HUES48 (cell line): ENCODE results near the gene GDNF.
"Not testable (repeated sequence)": the region's sequence is repeated elsewhere in the genome, so short reads cannot be mapped to it uniquely, and the experiment has no call there.

Experiments used
- H3K27ac ChIP-seq: one replicate; pipeline ENCODE4 v1.7.0; 2013; ENCODE audit warnings: low read depth, low read length, inconsistent platforms
- H3K27me3 ChIP-seq: 2 replicates; pipeline ENCODE4 v1.6.1; 2013; ENCODE audit warnings: mild to moderate bottlenecking, low read length; ENCODE audit not compliant: control insufficient read depth, insufficient read depth
- H3K36me3 ChIP-seq: 2 replicates; pipeline ENCODE4 v1.6.1; 2013; ENCODE audit warnings: low read length; ENCODE audit not compliant: control insufficient read depth, insufficient read depth
- H3K4me1 ChIP-seq: 2 replicates; pipeline ENCODE4 v1.6.1; 2013; ENCODE audit warnings: mild to moderate bottlenecking, low read length; ENCODE audit not compliant: control insufficient read depth, insufficient read depth
- H3K4me3 ChIP-seq: 2 replicates; pipeline ENCODE4 v1.5.1; 2013; ENCODE audit warnings: mild to moderate bottlenecking, low read depth, low read length
- H3K9ac ChIP-seq: 2 replicates; pipeline ENCODE4 v1.6.1; 2013; ENCODE audit warnings: mild to moderate bottlenecking, low read depth, low read length, moderate library complexity
- H3K9me3 ChIP-seq: 2 replicates; pipeline ENCODE4 v1.6.1; 2013; ENCODE audit warnings: low read length; ENCODE audit not compliant: control insufficient read depth, insufficient read depth

The GDNF gene

GRCh38 chr5:37869216-37869615, 29.4 kb upstream of the GDNF start:
- Histone ChIP-seq H3K9ac (no peak overlapping the region), H3K27ac (no peak overlapping the region), H3K4me3 (no peak overlapping the region), H3K4me1 (no peaks in the 10 kb centered on the region), H3K9me3 (no peaks in the 10 kb centered on the region), H3K27me3 (no peaks in the 10 kb centered on the region), H3K36me3 (no peaks in the 10 kb centered on the region)

GRCh38 chr5:37867654-37868053, 27.8 kb upstream of the GDNF start:
- Histone ChIP-seq H3K4me1 (no peaks in the 10 kb centered on the region), H3K4me3 (no peak overlapping the region), H3K27ac (no peak overlapping the region), H3K9me3 (no peaks in the 10 kb centered on the region), H3K36me3 (no peaks in the 10 kb centered on the region), H3K27me3 (no peaks in the 10 kb centered on the region), H3K9ac (no peak overlapping the region)

GRCh38 chr5:37862907-37863306, 23.1 kb upstream of the GDNF start:
- H3K4me3 ChIP-seq, H3K9ac ChIP-seq, H3K27me3 ChIP-seq, H3K27ac ChIP-seq, H3K36me3 ChIP-seq, H3K9me3 ChIP-seq, H3K4me1 ChIP-seq: not testable (repeated sequence)

GRCh38 chr5:37860206-37860605, 20.4 kb upstream of the GDNF start:
- Histone ChIP-seq H3K9me3 (no peaks in the 10 kb centered on the region), H3K27ac (no peak overlapping the region), H3K9ac (no peak overlapping the region), H3K4me1 (no peaks in the 10 kb centered on the region), H3K4me3 (no peak overlapping the region), H3K27me3 (no peaks in the 10 kb centered on the region), H3K36me3 (no peaks in the 10 kb centered on the region)

GRCh38 chr5:37859805-37860204, 20.0 kb upstream of the GDNF start:
- H3K9me3 ChIP-seq: no peaks in the 10 kb centered on the region
- no peaks in the 10 kb centered on the region for H3K4me1 ChIP-seq
- no peaks in the 10 kb centered on the region for H3K36me3 ChIP-seq
- no peak overlapping the region for H3K27ac ChIP-seq
- H3K9ac ChIP-seq: no peak overlapping the region
- no peaks in the 10 kb centered on the region for H3K27me3 ChIP-seq
- no peak overlapping the region for H3K4me3 ChIP-seq

DNA sequence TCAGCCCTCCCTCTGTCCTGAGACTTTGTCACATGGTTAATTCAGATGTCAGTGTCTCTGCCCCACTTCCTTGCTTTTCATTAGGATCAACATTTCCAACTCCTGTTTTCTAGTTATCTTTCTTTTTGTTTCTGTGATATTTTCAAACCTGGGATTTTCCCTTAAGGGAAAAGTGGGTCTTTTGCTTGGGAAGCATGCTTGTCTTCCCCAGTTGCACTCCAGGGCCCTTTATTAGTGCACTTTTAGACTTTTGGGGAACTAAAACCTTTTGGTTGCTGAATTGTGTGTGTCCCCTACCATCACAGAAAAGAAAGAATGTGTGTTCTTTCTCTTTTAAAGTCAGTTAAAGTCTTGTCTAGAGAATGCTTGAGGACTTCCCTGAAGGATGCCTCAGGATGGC, 18.4 kb upstream of the GDNF start:
- Histone ChIP-seq H3K27me3 (no peaks in the 10 kb centered on the region), H3K36me3 (no peaks in the 10 kb centered on the region), H3K9ac (no peak overlapping the region), H3K4me3 (no peak overlapping the region), H3K9me3 (no peaks in the 10 kb centered on the region), H3K27ac (no peak overlapping the region), H3K4me1 (no peaks in the 10 kb centered on the region)

DNA sequence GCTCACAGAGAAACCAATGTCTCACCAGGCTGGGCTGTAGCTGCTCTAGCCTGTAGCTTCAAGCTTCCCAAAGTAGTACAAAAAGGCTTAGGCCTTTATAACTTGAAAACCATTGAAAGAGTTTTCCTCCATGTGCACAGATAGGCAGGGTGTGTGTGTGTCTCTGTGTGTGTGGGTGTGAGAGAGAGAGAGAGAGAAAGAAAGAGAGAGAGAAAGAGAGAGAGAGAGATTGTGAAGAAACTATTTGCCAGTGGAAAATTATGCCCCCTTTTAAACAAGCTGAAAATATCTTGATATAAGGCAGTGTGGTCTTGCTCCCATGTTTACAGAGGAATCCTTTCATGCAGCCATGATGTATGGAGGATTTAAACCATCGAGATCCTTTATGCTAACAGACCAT, 17.9 kb upstream of the GDNF start:
- H3K4me3 ChIP-seq: no peak overlapping the region
- H3K4me1 ChIP-seq: no peaks in the 10 kb centered on the region
- no peaks in the 10 kb centered on the region for H3K36me3 ChIP-seq
- H3K27me3 ChIP-seq: no peaks in the 10 kb centered on the region
- no peaks in the 10 kb centered on the region for H3K9me3 ChIP-seq
- no peak overlapping the region for H3K9ac ChIP-seq
- no peak overlapping the region for H3K27ac ChIP-seq

DNA sequence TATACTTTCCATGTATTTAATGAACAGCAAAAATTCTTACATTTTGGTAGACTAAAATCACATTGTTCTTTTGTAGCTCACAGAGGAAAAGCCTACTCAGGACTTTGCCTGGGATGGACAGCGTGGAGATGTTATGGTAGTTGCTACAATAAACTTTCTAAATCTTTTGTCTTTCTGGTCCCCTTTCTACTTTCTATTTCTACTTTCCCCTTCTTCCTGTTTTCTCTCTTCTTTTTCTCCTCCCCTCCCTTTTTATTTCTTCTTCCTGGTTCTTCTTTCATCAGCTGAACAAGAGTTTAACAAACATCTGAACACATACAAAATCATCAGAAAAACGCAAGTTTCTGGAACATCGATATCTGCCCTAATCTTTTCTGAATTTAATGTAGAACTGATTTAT, 15.6 kb upstream of the GDNF start:
- Histone ChIP-seq H3K9me3 (no peaks in the 10 kb centered on the region), H3K4me1 (no peaks in the 10 kb centered on the region), H3K4me3 (no peak overlapping the region), H3K36me3 (no peaks in the 10 kb centered on the region), H3K27me3 (no peaks in the 10 kb centered on the region), H3K9ac (no peak overlapping the region), H3K27ac (no peak overlapping the region)

GRCh38 chr5:37851305-37851704, 11.5 kb upstream of the GDNF start:
- no peaks in the 10 kb centered on the region for H3K9me3 ChIP-seq
- H3K4me3 ChIP-seq: no peak overlapping the region
- H3K36me3 ChIP-seq: no peaks in the 10 kb centered on the region
- peaks cover 21% of the 10 kb centered on the region for H3K4me1 ChIP-seq
- H3K9ac ChIP-seq: no peak overlapping the region
- no peak overlapping the region for H3K27ac ChIP-seq
- no peaks in the 10 kb centered on the region for H3K27me3 ChIP-seq

- H3K27ac ChIP-seq: no peak overlapping the region
- H3K9ac ChIP-seq: no peak overlapping the region
- H3K9me3 ChIP-seq: no peaks in the 10 kb centered on the region
- peaks cover 25% of the 10 kb centered on the region for H3K4me1 ChIP-seq
- no peak overlapping the region for H3K4me3 ChIP-seq
- H3K36me3 ChIP-seq: no peaks in the 10 kb centered on the region
- no peaks in the 10 kb centered on the region for H3K27me3 ChIP-seq
Measured at GRCh38 chr5:37850226-37850865, 10.5 kb upstream of the GDNF start.

- peaks cover 26% of the 10 kb centered on the region for H3K4me1 ChIP-seq
- no peak overlapping the region for H3K4me3 ChIP-seq
- no peak overlapping the region for H3K27ac ChIP-seq
- H3K36me3 ChIP-seq: no peaks in the 10 kb centered on the region
- no peaks in the 10 kb centered on the region for H3K27me3 ChIP-seq
- H3K9ac ChIP-seq: no peak overlapping the region
- no peaks in the 10 kb centered on the region for H3K9me3 ChIP-seq
Measured at GRCh38 chr5:37849641-37850040, 9.8 kb upstream of the GDNF start.

GRCh38 chr5:37847978-37848425, 8.2 kb upstream of the GDNF start:
- H3K36me3 ChIP-seq: no peaks in the 10 kb centered on the region
- H3K9ac ChIP-seq: no peak overlapping the region
- H3K9me3 ChIP-seq: no peaks in the 10 kb centered on the region
- H3K4me1 ChIP-seq: peaks cover 40% of the 10 kb centered on the region
- H3K4me3 ChIP-seq: no peak overlapping the region; the same call in 1 of the 2 replicates
- peaks cover 14% of the 10 kb centered on the region for H3K27me3 ChIP-seq
- no peak overlapping the region for H3K27ac ChIP-seq
